ENCODE measurements around the gene UBAP1.

The UBAP1 gene

GRCh38 chr9:34178436-34179212 is at the start of gene UBAP1 (continued):
- TF ChIP-seq PRDM2 (tag by site-specific recombination; IDR thresholded peaks at IDR 0.05; ENCODE audit: borderline replicate concordance) (no peak), MEIS1 (CRISPR knock-in tag; IDR thresholded peaks at IDR 0.05; ENCODE audit: borderline replicate concordance) (no peak), KLF8 (tag by site-specific recombination; IDR thresholded peaks at IDR 0.05) (peak; percentile 82), EGR2 (tag by site-specific recombination; IDR thresholded peaks at IDR 0.05; ENCODE audit: low read depth) (peak; percentile 41; the same call in 1 of the 2 replicates), ZNF174 (tag by site-specific recombination; IDR thresholded peaks at IDR 0.05) (no peak), ZNF654 (tag by site-specific recombination; IDR thresholded peaks at IDR 0.05; ENCODE audit: low read depth) (no peak), ZNF585B (tag by site-specific recombination; IDR thresholded peaks at IDR 0.05) (no peak), ZNF211 (tag by site-specific recombination; IDR thresholded peaks at IDR 0.05; ENCODE audit: low read depth) (no peak), ZNF266 (tag by site-specific recombination; IDR thresholded peaks at IDR 0.05; ENCODE audit: low read depth) (no peak), IKZF3 (tag by site-specific recombination; IDR thresholded peaks at IDR 0.05) (peak; percentile 76), ZBTB20 (tag by site-specific recombination; IDR thresholded peaks at IDR 0.05) (no peak), ZNF292 (tag by site-specific recombination; IDR thresholded peaks at IDR 0.05; ENCODE audit: borderline replicate concordance, low read depth) (no peak), PBX3 (CRISPR knock-in tag; IDR thresholded peaks at IDR 0.05) (no peak), ZNF10 (tag by site-specific recombination; IDR thresholded peaks at IDR 0.05) (peak; percentile 68), HIC1 (tag by site-specific recombination; IDR thresholded peaks at IDR 0.05) (no peak), GLI2 (tag by site-specific recombination; IDR thresholded peaks at IDR 0.05; ENCODE audit: borderline replicate concordance, low read depth) (no peak), ZIC2 (tag by site-specific recombination; IDR thresholded peaks at IDR 0.05) (peak; percentile 20; the same call in 1 of the 2 replicates), ZNF133 (tag by site-specific recombination; IDR thresholded peaks at IDR 0.05) (no peak), ZNF132 (tag by site-specific recombination; IDR thresholded peaks at IDR 0.05; ENCODE audit: borderline replicate concordance) (no peak), ZNF335 (tag by site-specific recombination; conservative IDR thresholded peaks at IDR 0.05) (peak; percentile 98), YY1 (tag by site-specific recombination; IDR thresholded peaks at IDR 0.05) (peak; percentile 92), ZBTB10 (tag by site-specific recombination; IDR thresholded peaks at IDR 0.05) (no peak), PRDM1 (tag by site-specific recombination; IDR thresholded peaks at IDR 0.05) (no peak), ZNF791 (tag by site-specific recombination; IDR thresholded peaks at IDR 0.05) (no peak), ZNF596 (tag by site-specific recombination; IDR thresholded peaks at IDR 0.05) (no peak), SP7 (tag by site-specific recombination; IDR thresholded peaks at IDR 0.05) (peak; percentile 80)

Measured in HEK293 (cell line).